GM21786 (cell line): ENCODE data around the gene AGPAT2.

Experiments used
- ATAC-seq: cut with Tn5 transposase; IDR thresholded peaks from one replicate; pipeline ENCODE4 v1.9.1; 2021; ENCODE audit not compliant: unreplicated experiment

AGPAT2 gene

DNA sequence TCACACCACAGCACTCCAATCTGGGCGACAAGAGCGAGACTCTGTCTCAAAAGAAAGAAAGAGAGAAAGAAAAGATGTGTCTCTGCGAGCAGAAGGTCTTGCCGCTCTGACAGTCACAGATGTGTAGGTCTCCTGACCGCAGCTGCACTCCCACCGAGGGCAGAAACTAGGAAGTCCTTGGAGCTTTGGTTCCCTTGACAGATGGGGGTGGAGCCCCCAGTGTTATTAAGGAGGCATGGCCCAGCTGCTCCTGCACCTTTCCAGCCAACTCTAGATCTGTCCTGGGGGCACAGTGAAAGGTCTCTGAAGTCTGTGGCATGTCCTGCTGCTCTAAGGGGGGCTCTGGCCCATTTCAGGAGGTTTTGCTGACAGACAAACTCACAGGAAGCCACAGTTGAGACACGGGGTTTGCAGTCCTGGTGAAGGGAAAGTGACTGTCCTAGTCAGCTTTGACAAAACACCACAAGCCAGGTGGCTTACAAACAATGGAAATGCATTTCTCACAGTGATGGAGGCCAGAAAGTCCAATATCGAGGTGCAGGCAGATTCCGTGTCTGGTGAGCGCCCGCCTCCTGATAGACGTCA, 16.1 kb upstream of the AGPAT2 start:
- no peak for ATAC-seq

DNA sequence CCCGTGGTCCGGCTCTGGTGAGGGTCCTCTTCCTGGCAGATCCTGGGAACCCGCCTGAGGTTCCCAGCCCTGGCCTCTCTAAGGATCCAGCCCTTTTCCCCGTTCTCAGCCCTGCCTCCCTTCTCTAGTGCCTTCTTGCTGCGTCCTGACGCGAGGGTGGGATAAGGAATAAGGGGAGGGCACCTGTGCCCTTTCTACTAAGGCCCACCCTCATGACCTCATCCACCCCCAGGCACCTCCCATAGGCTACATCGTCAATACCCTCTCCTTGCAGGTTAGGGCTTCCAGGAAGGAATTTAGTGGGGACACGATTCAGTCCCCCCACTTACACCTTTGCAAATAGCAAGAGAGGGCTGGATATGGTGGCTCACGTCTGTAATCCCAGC, 14.4 kb upstream of the AGPAT2 start:
- ATAC-seq, result no peak

DNA sequence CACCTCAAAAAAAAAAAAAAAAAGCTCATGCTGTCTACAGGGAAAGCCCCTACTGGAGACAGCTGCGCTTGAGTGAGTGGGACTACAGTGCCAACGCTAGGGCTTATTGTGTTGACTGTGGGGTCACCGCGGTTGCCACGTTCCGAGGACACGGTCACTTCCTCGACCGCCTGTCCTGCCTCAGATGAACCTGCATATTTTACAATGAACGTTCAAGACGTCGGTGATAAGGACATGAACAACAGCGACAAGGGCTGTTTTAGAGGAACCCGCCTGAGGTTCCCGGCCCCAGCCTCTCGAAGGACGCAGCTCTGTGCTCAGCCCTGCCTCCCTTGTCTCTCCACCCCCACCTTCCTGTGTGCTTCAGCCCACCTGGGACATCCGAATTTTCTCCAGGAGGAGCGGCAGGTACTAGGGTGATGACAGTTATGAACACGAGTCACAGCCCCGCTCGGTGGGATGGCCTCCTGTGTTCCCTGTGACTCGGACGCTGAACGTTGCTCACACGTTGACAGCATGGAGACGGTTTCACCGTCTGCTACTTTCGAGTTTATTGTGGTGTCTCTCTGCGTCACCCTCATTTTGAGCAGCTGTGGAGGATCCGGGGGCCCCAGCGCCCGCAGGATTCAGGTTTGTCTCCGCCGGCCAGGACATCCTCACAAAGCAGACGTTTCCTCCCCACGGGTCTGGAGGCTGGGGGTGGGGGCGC, 13.9 kb upstream of the AGPAT2 start:
- peak; percentile 63 for ATAC-seq

DNA sequence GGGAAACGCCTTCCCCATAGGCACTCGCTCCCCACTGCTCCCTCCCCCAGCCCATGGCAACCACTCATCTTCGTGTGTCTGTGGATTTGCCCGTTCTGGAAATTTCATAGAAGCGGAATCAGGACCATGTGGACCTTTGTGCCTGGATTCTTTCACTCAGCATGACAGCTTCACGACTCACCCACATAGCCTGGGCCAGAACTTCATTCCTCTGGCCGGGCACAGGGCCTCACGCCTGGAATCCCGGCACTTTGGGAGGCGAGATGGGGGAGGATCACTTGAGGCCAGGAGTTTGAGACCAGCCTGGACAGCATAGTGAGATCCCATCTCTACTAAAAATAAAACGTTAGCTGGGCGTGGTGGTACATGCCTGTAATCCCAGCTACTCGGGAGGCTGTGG, 13.0 kb upstream of the AGPAT2 start:
- ATAC-seq, result no peak

DNA sequence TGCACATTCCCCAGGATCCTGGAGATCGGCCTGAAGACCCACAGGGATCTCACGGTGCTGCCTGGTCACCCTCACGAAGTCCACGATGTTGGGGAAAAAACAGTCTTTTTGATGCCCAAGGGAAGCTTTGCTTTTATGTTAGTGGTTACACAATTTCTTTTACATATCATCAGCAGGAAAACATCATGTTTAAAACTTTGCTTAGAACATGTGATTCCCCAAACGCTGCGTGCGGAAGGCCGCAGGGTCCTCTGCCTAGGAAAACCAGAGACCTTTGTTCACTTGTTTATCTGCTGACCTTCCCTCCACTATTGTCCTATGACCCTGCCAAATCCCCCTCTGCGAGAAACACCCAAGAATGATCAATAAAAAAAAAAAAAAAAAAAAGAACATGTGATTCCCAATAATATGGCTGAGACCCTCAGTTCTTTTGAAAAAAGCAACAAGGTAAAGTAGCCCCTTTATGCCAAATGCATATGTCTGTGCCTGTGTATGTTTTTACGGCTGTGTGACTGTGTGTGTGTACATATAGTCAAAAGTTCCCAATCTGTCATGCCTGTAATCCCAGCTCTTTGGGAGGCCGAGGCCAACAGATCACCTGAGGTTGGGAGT, 11.5 kb upstream of the AGPAT2 start:
- no peak for ATAC-seq

DNA sequence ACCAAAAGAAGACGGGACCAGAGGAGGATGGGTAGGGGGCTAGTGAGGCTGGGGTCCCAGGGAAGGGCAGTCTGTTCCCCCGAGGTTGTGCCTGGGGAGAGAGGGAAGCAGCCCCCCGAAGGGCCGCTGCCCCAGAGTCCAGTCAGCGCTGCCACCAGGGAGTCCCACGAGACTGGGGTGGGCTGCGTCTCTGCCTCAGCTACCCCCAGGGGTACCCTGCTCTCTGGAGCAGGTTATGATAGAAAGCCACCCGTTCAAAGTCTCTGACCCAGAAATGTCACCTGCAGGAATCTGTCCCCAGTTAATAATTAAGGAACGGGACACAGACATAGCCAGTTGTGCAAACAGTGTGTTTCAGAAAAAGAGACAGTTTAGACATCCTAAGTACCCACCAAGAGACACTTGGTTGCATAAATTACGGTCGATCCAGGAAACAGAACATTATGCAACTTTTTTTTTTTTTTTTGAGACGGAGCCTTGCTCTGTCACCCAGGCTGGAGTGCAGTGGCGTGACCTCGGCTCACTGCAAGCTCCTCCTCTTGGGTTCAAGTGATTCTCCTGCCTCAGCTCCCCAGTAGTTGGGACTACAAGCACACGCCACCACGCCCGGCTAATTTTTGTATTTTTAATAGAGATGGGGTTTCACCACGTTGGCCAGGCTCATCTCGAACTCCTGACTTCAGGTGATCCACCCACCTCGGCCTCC, 10.7 kb upstream of the AGPAT2 start:
- ATAC-seq, result no peak

DNA sequence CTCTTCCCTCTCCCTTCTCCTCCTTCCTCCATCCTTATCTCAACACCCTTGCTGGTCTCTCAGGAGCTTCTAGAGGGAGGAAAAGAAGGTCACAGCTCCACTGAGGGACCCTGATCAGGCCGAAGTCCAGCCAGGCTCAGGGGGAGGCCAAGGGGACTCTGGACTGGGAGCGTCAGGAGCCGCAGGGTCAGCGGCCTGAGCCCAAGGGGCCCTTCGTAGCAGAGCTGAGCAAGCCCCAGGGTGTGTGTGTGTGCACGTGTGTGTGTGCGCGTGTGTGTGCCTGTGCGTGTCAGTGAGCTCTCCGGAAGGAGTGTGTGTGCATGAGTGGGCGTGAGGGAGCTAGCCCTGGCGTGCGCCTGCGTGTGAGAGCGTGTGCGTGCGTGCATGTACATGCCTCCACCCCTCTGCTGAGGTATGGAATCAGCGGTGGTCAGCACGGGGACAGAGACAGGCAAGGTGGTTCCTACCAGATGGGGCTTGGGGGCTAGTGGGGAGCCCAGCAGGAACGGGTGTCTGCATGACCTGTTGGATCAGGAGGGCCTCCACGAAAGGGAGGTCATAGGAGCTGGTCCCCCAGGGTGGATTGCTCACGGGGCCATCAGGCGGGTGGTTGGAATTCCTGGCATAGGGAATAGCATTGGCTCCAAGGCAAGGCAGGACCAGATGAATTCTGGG, 10.0 kb upstream of the AGPAT2 start:
- no peak for ATAC-seq

DNA sequence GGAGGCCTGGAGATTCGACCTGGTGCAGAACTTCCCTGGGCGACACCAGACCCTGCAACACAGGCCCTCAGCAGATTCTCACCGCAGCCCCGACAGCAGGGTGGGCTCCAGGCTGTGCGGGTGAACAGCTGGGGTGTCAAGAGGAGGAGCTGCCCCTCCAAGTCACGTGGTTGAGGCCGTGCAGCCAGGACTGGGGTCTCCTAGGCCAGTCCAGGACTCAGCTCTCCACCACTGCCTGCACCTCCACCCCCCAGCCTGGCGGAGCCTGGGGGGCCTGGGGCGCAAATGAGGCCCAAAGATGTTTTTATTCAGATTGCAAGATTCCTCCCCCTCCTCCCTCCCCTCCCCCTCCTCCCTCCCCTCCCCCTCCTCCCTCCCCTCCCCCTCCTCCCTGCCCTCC, 9.2 kb upstream of the AGPAT2 start:
- no peak for ATAC-seq

DNA sequence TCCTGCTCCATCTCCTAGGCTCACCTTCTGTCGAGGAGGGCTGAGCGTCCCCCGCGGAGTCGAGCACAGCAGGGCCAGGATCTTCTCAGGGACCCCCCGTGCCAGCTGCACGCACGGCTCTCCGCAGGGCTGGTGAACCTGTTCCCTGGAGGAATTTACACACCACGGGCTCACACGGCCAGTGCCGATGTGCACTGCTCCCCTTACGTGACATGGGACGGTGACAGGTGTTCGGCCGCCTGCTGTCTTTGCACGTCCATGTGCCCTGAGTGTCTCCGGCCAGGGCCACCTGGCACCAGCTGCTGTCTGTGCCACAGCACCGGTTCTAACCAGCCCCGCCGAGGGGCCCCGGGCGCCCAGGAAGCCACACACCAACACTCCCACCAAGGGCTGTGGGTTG, 8.7 kb upstream of the AGPAT2 start:
- ATAC-seq, result no peak

DNA sequence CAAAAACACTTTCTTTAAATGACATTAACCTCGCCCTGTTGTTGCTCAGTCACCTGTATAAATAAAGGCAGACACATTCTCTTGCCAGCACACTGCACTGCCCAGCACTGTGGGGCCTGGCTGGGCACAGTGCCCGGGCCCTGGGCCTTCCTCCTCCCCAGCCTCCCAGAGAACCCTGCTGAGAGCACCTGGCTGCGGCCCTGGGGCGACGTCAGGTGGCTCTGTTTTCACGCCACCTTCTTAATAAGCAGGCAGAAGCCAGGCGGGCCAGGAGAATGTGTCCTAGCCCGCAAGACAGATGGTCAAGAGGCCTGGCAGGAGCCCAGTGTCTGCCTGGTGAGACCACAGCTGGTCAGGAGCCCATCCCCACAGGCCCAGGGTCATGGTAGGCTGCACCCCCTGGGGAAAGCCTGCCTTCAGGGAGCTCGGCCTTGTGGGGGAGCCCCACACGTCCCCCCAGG, 8.2 kb upstream of the AGPAT2 start:
- ATAC-seq, result no peak

DNA sequence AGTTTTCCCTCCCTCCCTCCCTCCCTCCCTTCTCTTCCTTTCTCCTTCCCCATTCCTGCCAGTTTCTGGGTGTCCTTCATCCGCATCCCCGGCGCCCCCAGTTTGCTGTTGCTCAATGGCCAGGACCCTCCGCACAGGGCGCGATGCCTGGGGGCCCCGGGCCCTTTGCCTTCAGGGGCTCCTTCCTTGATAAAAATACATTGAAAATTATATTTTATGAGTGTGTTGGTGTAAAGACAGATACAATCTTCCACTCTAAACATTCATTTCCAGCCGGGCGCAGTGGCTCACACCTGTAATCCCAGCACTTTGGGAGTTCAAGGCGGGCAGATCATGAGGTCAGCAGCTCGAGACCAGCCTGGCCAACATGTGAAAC, 7.6 kb upstream of the AGPAT2 start:
- ATAC-seq, result no peak

DNA sequence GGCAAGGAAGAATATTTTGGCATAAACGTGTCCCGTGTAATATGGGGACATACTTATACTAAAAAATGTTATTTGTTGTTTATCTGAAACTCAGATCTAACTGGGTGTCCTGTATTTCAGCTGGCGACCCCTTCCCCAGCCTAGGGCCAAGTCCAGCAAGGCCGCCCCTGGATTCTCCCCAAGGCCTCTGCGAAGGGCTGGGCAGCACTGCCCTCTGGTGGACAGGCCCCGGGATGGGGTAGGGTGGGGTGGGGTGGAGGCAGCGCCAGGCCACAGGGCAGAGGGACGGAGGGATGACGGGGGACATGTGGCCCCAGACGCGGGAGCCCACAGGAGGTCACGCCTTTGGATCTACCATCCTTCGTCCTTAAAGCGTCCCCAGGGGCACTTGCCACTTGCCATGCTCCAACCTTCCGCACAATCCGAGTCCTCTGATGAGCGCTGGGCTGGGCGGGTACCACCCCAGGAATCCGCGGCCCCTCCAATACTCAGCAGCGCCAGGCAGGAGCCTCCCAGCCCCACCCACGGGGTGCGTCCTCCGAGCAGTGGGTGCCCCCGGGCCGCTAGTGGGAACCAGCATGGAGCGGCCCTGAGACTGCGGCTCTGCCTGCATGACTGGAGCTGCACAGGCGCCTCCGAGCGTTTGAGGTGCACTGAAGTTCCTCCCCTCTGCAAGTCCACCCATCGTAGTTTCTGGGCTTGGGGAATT, 7.1 kb upstream of the AGPAT2 start:
- ATAC-seq, result no peak

DNA sequence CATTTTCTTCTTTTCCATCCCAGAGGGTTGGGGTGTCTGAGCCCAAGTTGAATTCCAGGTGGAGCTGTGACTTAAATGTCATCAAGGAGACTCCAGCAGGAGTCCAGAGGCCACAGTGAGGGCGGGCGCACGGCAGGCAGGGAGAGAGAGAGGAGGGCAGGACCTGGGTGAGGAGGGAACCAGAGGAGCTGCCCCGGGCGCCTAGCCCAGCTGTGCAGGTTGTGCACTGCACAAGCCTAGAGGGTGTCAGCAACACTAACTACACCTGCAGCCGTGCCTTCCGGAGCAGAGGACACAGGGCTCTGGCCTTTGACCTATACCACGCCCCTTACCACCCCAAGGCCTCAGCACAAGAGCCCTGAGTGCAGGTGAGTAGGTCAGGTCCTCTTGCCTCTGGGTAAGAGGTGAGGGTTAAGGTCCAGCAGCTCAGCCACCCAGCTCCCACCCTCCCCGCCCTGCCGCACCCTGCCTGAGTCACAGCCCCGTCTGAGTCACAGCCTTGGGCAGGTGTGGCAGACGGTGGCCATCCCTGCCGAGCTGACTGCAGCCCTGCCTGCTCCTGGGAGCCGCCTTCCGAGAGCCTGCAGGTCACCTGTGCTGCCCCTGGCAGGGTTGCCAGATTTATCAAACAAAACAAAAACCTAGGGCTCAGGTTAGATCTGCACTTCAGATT, 6.4 kb upstream of the AGPAT2 start:
- ATAC-seq, result no peak

DNA sequence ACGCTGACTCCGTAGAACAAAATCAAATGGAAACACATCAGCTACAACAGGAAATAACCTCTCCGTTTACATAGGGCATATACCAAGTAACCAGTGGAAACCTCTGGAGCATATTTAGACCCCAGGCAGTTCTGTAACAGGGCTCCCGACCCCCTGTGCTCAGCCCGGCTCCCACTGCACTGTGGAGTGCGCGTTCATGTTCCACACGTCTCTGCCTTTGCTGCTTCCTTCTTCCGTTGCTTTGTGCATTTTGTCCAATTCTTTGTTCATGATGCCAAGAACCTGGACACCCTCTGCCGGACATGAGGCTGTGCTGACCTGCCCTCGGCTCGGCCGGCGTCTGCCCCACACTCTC, 5.9 kb upstream of the AGPAT2 start:
- ATAC-seq, result no peak

DNA sequence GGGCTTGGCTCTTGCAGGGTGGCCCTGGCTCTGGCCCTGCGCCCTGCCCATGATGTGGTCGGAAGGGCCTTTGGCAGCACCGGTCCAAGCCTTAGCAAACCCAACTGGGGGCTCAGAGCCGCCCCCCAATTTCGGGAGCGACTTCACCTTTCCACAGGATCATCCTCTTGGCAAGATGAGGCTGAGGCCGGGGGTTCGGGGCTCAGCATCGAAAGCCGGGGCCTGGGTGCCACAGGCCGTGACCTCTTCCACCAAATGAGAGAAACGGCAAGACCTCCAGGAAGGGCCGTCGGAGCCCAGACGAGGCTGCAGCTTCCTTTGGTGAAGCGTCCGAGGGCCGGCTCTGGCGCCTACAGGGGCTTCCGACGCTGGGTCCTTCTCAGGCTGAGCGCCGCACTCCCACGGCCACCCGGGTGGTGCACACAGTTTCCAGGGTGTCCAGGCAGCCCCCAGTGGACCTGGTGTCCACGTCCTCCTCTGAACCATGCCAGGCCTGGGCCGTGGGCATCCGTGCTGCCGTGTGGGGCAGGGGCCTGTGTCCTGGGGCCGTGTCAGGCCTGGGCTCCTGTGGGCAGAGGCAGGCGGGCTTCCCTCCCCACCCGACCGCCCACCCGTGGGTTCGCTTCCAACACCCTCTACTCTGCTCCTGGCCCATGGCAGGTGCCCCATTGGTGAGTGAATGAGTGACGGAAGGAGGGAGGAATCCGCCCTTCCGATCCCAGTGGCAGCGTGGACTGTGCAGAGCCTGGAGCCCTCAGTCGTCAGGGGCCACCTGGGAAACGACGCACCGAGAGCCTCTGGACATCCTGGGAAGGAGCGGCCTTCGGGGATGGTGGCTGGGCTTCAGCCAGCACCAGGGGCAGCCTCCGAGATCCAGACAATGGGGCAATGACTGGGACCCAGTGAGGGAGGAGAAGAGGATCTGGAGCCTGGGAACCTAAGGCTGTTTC, 5.2 kb upstream of the AGPAT2 start:
- no peak for ATAC-seq

DNA sequence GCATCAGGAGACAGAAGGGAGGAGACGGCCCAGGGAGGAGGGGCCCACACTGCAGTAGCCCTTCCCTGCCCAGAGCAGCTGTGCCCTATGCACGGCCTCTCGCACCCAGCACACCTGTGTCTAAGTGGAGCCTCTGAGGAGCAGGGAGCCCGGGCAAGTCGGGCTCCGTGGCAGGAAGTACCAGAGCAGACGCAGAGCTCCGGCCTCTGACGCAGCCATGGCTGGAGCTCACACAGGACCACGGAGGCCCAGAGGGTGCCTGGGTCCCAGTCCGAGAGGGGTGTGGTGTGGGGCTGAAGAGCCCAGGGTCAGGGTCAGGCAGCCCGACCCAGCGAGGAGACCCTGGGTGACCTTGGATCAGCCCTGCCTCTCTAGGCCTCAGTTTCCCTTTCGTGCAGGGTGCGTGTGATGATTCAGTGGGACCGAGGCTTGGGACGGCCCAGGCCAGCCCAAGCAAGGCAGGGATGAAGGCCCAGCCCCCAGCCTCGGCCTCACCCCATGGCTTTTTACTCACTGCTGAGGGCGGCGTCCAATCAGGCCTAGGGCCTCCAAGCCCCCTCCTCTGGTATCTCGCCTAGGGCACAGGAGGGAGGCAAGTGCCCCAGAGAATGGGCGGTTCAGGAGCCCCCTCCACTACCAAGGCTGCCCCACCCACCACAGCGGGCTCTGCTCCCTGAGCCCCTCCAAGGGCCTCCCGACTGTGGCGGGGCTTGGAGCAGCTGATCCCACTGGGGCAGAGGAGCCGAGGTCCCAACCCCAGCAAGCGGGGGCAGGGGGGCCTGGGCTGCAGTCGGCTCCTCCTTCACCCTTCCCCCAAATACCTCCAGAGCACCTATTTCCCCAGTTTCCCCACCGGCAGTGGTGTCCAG, 4.3 kb upstream of the AGPAT2 start:
- ATAC-seq, result no peak

DNA sequence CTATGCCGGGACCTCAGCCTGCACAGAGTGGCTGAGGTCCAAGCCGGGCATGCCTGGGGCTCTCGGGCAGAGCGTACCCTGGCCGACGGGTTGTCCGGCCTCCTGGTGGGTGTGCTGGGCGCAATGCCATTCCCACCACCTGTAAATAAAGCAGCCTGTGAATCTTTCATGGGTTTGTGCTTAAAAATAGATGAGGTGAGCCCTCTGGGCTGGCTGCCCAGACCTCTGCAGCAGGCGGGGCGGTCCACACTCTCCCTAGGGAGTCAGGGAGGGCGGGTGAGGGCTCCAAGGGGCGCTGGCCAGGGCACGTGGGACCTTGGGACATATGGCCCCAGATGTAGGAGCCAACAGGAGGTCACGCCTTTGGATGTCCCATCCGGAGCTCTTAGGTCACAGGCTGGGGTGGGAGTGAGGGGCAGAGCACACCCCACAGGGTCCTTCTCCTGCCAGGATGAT, 3.6 kb upstream of the AGPAT2 start:
- ATAC-seq, result no peak

DNA sequence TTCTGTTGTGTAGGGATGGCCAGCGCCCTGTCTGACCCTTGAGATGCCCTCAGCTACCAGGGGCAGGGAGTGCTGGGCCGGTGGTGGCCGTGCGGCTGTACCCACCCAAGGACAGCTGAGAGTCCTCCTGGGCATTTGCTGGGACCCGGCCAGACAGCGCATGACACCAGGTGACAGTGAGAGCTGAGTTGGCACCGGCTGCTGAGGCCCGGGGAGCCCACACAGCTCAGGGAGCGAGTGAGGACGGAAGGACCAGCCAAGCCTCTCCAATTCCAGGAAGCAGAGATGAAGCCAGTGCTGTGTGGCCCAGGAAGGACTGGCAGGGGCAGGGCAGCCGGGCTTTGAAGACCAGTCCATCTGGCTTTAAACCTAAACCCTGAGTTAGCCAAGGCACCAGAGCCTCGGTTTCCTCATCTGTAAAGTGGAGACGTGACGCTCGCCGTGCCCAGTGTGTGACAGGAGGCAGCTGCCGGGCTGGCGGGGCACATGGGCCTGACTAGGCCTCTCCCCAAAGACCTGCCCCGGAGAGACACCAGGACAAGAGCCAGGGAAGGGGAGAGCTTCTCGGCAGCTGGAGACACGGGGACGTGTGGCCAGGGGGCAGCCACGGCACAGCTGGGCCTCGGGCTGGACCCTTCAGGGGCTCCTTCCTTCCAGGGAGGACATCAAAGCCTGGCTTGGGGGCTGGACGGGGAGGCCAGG, 3.0 kb upstream of the AGPAT2 start:
- no peak for ATAC-seq
